ENCODE data around the gene C14orf93.

- no peak for TF ChIP-seq CTCF (IDR thresholded peaks at IDR 0.05; ENCODE audit: low read depth, low read length)
- no peak for TF ChIP-seq EZH2phosphoT487 (IDR thresholded peaks at IDR 0.05; ENCODE audit: low read depth)
Measured at GRCh38 chr14:22979748-22980392, 30.1 kb downstream of the C14orf93 start.

Measured in OCI-LY3 (cell line).